Measurements from ENCODE around the gene COPS7A.

Gene COPS7A

GRCh38 chr12:6752167-6752920 is 28.5 kb downstream of the COPS7A start:
- DNase-seq, result no peak

- DNase-seq, result peak; percentile 97
Observed at GRCh38 chr12:6752921-6753771, 29.3 kb downstream of the COPS7A start, which contains the start of gene MLF2. MLF2 (minus strand) TSS chr12:6753141; CDS start chr12:6752334, 807 bp downstream.

DNA sequence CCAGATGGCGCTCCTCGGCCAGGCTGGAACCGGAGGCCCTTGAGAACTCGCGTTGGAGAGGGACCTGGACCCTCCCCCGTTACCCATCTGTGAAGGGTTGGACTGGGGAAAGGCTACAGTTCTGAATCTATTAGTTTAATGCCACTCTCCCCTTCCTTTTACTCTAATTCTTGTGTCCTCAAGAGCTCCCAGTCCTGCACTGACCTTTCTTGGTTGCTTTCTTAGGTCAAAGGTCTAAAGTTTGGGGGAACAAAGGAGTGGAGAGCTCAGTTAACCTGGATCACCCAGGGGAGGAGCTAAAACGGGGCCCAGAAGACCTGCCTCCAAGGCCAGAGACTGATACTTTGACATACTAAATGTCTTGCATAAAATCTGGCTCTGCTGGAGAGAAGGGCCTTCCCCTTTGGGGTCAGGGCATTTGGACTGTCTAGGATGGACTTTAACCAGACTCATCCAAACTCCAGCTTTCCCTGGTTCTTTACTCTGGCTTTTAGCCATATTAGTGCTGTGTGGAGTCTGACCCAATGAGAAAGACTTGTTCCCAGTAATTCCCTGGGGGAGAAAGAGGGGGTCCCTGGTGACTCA is 30.0 kb downstream of the COPS7A start:
- DNase-seq, result no peak

DNA sequence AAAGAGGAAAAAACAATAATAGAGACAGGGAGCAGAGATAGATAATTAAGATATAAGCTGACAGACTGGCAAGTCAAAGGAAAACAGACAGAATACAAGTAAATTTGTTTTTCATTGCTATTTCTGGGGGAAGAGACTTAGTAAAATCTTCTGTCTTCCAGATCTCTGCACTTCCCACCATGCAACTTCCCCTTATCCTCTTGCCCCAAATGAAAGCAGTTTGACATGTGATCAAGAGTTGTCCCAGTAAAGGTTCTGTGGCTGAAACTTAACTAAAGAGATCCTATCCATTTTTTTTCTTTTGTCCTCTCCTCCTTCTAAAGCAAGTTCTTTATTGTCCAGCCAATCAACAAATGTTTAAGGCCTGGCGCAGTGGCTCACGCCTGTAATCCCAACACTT is 30.6 kb downstream of the COPS7A start:
- no peak for DNase-seq

- no peak for DNase-seq
Observed at GRCh38 chr12:6757028-6757690, 33.3 kb downstream of the COPS7A start.

GRCh38 chr12:6758506-6759095 is 34.8 kb downstream of the COPS7A start:
- no peak for DNase-seq

- no peak for DNase-seq
Observed at GRCh38 chr12:6759741-6760140, 35.9 kb downstream of the COPS7A start.

DNA sequence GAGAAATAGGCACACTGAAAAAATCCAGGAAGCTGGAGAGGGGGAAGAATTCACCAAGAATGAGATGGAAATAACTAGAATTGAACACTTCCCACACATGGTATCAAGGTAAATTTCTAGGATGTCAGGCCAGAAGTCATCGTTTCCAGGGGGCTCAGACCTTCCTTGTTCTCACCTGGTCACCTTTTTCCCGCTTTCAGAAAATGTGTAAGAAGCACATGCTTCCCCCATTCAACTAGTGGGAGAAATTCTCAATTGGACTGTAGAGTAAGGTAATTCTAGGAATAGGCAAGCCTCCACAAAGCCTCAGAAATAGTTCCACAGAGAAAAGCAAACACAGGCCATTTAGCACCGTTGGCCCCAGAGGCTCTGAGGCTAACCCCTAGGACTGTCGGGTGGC is 39.5 kb downstream of the COPS7A start:
- no peak for DNase-seq

DNA sequence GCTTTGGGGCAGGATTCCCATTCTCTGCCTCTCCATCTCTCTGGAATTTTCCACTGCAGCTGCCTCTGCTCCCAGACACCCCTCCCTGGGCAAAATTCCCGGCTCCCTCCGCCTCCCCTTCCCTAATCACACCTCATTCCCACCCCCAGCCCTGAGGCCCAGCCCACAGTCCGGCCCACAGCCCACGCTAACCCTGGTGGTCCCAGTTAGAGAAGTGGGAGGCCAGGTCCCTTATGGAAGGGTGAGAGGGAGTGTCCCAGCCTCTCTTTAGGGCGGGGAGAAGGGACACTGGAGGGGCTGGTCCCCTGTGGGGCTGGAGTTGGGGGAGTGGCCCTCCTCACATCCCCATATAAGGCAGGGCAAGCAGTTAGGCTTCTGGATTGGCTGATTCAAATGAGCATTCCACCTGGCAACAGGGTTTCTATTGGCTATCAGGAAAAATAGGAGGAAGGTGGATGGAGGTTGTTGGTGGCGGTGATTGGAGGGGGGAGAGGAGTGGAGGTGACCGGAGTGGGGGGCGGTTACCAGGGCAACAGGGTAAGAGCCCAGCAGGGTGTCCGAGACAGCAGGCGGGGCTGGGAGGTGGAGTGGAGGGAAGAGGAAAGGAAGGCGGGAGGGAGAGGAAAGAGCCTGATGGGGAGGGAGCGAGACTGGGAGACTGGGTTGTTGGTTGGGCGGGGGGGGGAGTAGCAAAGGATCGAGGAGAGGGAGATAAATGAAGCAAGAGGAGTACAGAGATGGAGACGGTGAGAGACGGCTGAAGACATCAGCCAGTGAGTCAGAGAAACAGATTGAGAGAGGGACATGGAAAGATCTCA is 40.4 kb downstream of the COPS7A start:
- peak; percentile 88 for DNase-seq

- DNase-seq, result no peak
Observed at GRCh38 chr12:6765048-6765633, 41.3 kb downstream of the COPS7A start.

- peak; percentile 69 for DNase-seq
Observed at GRCh38 chr12:6765634-6766581, 42.1 kb downstream of the COPS7A start, which contains the start of gene PTMS. PTMS (plus strand) TSS chr12:6766363; CDS start chr12:6766706, 343 bp downstream.

DNA sequence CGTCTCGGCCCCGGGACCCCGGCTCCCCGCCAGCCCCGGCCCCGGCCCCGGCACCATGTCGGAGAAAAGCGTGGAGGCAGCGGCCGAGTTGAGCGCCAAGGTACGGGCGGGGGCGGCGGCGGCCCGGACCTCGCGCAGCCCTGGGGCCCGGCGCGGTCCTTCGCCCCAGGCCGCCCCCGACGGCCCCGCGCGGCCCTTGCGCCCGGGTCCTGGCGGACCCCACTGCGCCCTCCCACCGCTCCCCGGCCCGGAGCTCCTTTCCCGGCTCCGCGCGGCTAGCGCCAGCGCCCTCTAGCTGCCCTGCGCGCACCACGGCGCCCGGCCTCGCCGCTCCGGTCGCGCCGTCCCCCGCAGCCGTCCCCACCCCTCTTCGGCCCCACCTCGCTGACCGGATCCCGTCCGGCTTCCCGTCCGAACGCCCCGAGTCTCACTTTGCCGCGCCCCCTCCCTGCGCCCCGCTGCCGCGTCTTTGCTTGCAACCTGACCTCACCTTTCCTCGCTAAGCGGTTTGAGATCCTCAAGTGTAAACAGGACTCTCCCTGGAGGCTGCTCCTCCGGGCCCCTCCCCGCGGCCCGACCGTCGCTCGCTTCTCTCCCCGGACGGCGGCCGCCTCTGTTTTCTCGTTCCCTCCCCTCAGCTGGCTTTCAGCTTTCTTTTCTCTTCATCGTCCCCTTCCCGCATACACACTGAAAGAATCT is 43.0 kb downstream of the COPS7A start:
- DNase-seq, result peak; percentile 57

DNA sequence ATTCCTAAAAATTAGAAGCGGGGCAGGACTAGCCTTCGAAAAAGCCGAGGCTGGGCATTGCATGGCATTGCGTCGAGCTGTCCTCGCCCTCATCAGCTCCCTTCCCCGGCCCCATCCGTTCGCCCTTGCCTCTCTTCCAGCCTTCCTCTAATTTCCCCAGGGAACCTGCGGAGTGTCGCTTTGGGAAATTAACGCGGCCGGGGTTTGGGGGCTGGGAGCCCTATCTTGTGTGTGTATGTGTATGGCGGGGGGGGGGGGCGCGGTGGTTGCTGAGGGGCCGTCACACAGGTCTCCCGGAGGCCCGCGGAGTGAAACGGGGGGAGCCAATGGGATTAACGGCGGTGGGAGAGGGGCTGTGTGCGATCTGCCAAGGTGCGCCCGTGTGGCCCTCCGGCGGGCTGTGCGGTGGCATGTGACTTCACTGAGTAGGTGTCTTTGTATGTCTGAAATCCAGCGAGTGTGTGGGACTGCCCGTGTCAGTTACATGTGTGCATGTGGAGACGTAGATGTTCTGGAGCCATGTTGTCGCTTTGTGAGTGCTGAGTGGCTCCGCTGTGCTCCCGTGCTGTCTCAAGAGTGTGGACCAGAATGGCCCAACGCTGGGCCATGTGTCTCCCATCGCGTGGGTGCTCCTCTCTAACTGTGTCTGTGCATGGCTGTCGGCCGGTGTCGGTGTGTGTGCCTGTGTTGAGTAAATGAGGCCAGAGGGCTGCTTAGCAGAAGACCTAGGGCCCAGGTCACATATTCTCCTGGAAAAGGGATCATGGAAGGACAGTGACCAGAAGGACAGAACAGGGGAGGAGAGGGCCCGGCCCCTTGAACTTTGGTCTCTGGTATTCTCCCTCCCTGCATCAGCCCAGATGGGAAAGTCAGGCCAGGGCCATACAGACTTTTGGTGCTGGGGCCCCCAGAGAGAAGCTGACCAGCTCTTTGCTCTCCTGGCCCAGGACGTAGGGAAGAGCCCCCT is 43.8 kb downstream of the COPS7A start:
- DNase-seq, result no peak

DNA sequence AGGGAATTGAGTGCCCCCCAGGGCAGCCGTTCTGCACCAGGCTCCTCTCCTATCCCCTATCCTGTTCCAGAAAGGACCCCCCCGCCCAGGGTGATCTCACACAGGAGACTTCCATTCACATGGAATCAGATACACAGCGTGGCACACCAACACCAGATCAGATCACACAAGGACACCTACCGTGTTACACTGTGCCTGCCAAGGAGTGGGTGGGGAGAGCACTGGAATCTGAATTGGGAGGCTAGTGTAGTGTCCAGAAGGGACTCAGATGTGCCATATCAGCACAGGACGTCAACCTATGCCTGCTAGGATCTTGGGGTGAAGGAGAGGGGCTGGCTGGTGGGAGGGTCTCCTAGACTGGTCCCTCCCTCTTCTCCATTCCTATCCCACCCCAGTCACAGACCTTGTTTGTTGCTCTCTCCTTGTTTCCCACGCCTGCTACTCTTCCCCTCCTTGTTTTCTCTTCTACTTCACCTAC is 44.6 kb downstream of the COPS7A start:
- DNase-seq, result no peak

- no peak for DNase-seq
Observed at GRCh38 chr12:6768990-6769389, 45.1 kb downstream of the COPS7A start.

GRCh38 chr12:6769666-6770065 is 45.8 kb downstream of the COPS7A start:
- no peak for DNase-seq

- DNase-seq, result no peak
Observed at GRCh38 chr12:6770094-6770493, 46.2 kb downstream of the COPS7A start.

DNA sequence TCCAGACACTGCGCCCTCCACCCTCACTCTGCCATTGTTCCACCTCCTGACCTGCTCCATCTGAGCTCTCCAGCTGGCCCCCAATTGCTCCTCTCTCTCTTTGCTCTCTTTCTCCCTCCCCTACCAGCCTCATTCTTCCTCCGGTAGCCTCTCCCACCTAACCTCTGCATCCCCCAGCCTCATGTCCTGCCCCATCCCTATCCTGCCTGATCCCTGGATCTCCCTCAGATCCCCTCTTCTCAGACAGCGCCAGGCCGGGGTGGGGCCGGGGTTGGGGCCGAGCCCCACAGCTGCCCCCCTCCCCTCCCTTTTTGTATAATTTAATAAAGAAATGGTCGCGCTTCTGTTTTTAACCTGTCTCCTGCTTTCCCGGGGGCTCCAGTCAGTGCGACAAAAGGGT is 46.8 kb downstream of the COPS7A start:
- DNase-seq, result no peak
